Endodermal cell (in vitro differentiated cells): Measurements from ENCODE around the gene COL13A1. TPM values are rescaled to one million over a fixed set of nuclear protein-coding genes. Genes with fewer than 3 reads are reported as not detected.

ENCODE experiments used
- DNase-seq: peaks from one replicate; pipeline ENCODE4 v3.0.0-alpha.2; 2017
- H3K27ac ChIP-seq: 2 replicates; pipeline ENCODE4 v1.5.1; 2013; ENCODE audit warnings: mild to moderate bottlenecking, low read depth, low read length, moderate library complexity
- H3K27me3 ChIP-seq: 2 replicates; pipeline ENCODE4 v1.6.1; 2013; ENCODE audit warnings: mild to moderate bottlenecking, low read length, moderate library complexity; ENCODE audit not compliant: insufficient read depth, control insufficient read depth, poor library complexity, severe bottlenecking
- H3K36me3 ChIP-seq: 2 replicates; pipeline ENCODE4 v1.7.0; 2013; ENCODE audit warnings: mild to moderate bottlenecking, low read length, moderate library complexity; ENCODE audit not compliant: control insufficient read depth, insufficient read depth
- H3K4me1 ChIP-seq: one replicate; pipeline ENCODE4 v1.7.0; 2013; ENCODE audit warnings: low read length; ENCODE audit not compliant: control insufficient read depth, insufficient read depth
- H3K4me3 ChIP-seq: 2 replicates; pipeline ENCODE4 v1.5.1; 2013; ENCODE audit warnings: mild to moderate bottlenecking, low read length, moderate library complexity
- H3K9ac ChIP-seq: 2 replicates; pipeline ENCODE4 v1.6.1; 2013; ENCODE audit warnings: mild to moderate bottlenecking, low read length, moderate library complexity; ENCODE audit not compliant: poor library complexity, severe bottlenecking; ENCODE audit errors: extremely low read depth
- H3K9me3 ChIP-seq: 2 replicates; pipeline ENCODE4 v1.6.1; 2013; ENCODE audit warnings: mild to moderate bottlenecking, low read length, moderate library complexity; ENCODE audit not compliant: control insufficient read depth
- H3K27ac Mint-ChIP-seq: 2 replicates; pipeline ENCODE4 v1.8.0; 2020; ENCODE audit warnings: mixed read lengths
- H3K27me3 Mint-ChIP-seq: 2 replicates; pipeline ENCODE4 v1.8.0; 2021; ENCODE audit warnings: mild to moderate bottlenecking, mixed read lengths; ENCODE audit not compliant: insufficient read depth
- H3K36me3 Mint-ChIP-seq: 2 replicates; pipeline ENCODE4 v1.8.0; 2020; ENCODE audit warnings: low read depth, mixed read lengths
- H3K4me1 Mint-ChIP-seq: 2 replicates; pipeline ENCODE4 v1.8.0; 2020; ENCODE audit warnings: mixed read lengths
- H3K4me3 Mint-ChIP-seq: 2 replicates; pipeline ENCODE4 v1.8.0; 2020; ENCODE audit warnings: mild to moderate bottlenecking, moderate library complexity, mixed read lengths
- H3K9me3 Mint-ChIP-seq: 2 replicates; pipeline ENCODE4 v1.8.0; 2020; ENCODE audit warnings: mild to moderate bottlenecking, mixed read lengths
- CTCF ChIP-seq: fragments of 200-600 bp; sonication (generic); conservative IDR thresholded peaks from 2 replicates; pipeline ENCODE4 v1.5.0; 2021; ENCODE audit warnings: antibody characterized with exemption, mild to moderate bottlenecking
- WGBS, 2 experiments: methylation state at CpG; one replicate each; pipeline versions ENCODE4 v1.1.5 to v1.1.7; 2013; ENCODE audit warnings: missing lambda C conversion rate in 2 of 2, mixed read lengths in 1 of 2; ENCODE audit not compliant: insufficient coverage in 1 of 2, insufficient read length in 1 of 2; 5-methylcytosine and 5-hydroxymethylcytosine counted together
- total RNA-seq, 2 donors: library from RNA; stranded (reverse); fragmentation: NEBNext Ultra II Directional in 1 of 2; extraction: Animal tissue kit (Norgen Biotek cat#: 25700) in 1 of 2; gene quantifications; 2 replicates in 1 of 2; 3 replicates in 1 of 2; pipeline ENCODE4 v1.2.1, GENCODE V29; 2021

Gene COL13A1
- total RNA-seq, 2 donors from 2014 or later, result 15.9 to 20.7 TPM

GRCh38 chr10:69897999-69898398 lies 96.3 kb downstream of the COL13A1 start:
- H3K36me3 ChIP-seq, result no peaks in the 10 kb centered on the region
- WGBS, 2 experiments, result 92 to 93% methylated on average over 7 to 10 of the region's 10 CpGs
- Mint-ChIP-seq H3K4me1 (peaks cover 31% of the 10 kb centered on the region), H3K27me3 (no peaks in the 10 kb centered on the region), H3K9me3 (no peaks in the 10 kb centered on the region), H3K4me3 (no peak overlapping the region), H3K27ac (no peak overlapping the region), H3K36me3 (no peaks in the 10 kb centered on the region)
- DNase-seq, result no peak
- no peak overlapping the region for H3K9ac ChIP-seq
- H3K4me3 ChIP-seq, result no peak overlapping the region
- H3K4me1 ChIP-seq, result peaks cover 22% of the 10 kb centered on the region
- no peak overlapping the region for H3K27ac ChIP-seq
- H3K27me3 ChIP-seq, result no peaks in the 10 kb centered on the region
- no peak for TF ChIP-seq CTCF
- no peaks in the 10 kb centered on the region for H3K9me3 ChIP-seq

GRCh38 chr10:69898524-69898923 lies 96.8 kb downstream of the COL13A1 start:
- H3K9ac ChIP-seq, result no peak overlapping the region
- TF ChIP-seq CTCF, result no peak
- WGBS, 2 experiments, result 84 to 87% methylated on average over 5 to 10 of the region's 10 CpGs
- no peaks in the 10 kb centered on the region for H3K27me3 ChIP-seq
- Mint-ChIP-seq H3K36me3 (no peaks in the 10 kb centered on the region), H3K9me3 (no peaks in the 10 kb centered on the region), H3K4me1 (peaks cover 31% of the 10 kb centered on the region), H3K27ac (no peak overlapping the region), H3K4me3 (no peak overlapping the region), H3K27me3 (no peaks in the 10 kb centered on the region)
- H3K4me1 ChIP-seq, result peaks cover 22% of the 10 kb centered on the region
- no peak overlapping the region for H3K27ac ChIP-seq
- DNase-seq, result no peak
- no peaks in the 10 kb centered on the region for H3K36me3 ChIP-seq
- no peak overlapping the region for H3K4me3 ChIP-seq
- no peaks in the 10 kb centered on the region for H3K9me3 ChIP-seq

- Mint-ChIP-seq H3K4me1 (peaks cover 31% of the 10 kb centered on the region), H3K27me3 (no peaks in the 10 kb centered on the region), H3K4me3 (no peak overlapping the region), H3K9me3 (no peaks in the 10 kb centered on the region), H3K27ac (no peak overlapping the region), H3K36me3 (no peaks in the 10 kb centered on the region)
- H3K27ac ChIP-seq, result no peak overlapping the region
- DNase-seq, result no peak
- 91 to 100% methylated on average over 2 of the region's 2 CpGs for WGBS, 2 experiments
- H3K4me3 ChIP-seq, result no peak overlapping the region
- H3K4me1 ChIP-seq, result peaks cover 22% of the 10 kb centered on the region
- no peak for TF ChIP-seq CTCF
- H3K9ac ChIP-seq, result no peak overlapping the region
- no peaks in the 10 kb centered on the region for H3K27me3 ChIP-seq
- H3K36me3 ChIP-seq, result no peaks in the 10 kb centered on the region
- no peaks in the 10 kb centered on the region for H3K9me3 ChIP-seq
Measured at GRCh38 chr10:69898941-69899340, 97.2 kb downstream of the COL13A1 start.
